ENCODE measurements around the gene SEMA3A. TPM values are rescaled to one million over a fixed set of nuclear protein-coding genes. Genes with fewer than 3 reads are reported as not detected.
"Not testable (repeated sequence)": the region's sequence is repeated elsewhere in the genome, so short reads cannot be mapped to it uniquely, and the experiment has no call there.

SEMA3A gene
- total and polyA plus RNA-seq, 11 donors = 0.30 to 6.6 (median 1.4) TPM

DNA sequence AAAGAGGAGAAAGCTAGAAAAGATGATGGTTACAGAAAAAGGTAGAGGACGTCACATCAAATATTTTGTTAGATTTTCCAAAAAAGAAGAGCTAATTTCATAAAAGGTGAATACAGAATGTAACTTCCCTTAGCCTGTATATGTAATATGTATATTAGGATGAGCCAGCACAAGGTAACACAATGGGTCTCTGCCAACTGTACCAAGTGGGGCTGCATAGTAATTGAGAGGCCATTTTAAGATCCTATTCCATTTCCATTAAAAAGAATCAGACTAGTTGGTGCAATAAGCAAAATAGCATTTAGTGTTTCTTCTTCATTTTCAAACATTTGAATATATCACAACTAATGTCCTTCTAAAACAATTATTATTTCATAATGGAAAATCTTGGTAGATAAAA lies 134.6 kb downstream of the SEMA3A start:
- WGBS, 4 donors = 95 to 97% (median 97%) methylated on average over 1 of the region's 1 CpG
- TF ChIP-seq, protein P1, sequence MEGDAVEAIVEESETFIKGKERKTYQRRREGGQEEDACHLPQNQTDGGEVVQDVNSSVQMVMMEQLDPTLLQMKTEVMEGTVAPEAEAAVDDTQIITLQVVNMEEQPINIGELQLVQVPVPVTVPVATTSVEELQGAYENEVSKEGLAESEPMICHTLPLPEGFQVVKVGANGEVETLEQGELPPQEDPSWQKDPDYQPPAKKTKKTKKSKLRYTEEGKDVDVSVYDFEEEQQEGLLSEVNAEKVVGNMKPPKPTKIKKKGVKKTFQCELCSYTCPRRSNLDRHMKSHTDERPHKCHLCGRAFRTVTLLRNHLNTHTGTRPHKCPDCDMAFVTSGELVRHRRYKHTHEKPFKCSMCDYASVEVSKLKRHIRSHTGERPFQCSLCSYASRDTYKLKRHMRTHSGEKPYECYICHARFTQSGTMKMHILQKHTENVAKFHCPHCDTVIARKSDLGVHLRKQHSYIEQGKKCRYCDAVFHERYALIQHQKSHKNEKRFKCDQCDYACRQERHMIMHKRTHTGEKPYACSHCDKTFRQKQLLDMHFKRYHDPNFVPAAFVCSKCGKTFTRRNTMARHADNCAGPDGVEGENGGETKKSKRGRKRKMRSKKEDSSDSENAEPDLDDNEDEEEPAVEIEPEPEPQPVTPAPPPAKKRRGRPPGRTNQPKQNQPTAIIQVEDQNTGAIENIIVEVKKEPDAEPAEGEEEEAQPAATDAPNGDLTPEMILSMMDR (IDR thresholded peaks at IDR 0.05) = no peak
- TF ChIP-seq POLR2A (IDR thresholded peaks at IDR 0.05) = no peak

DNA sequence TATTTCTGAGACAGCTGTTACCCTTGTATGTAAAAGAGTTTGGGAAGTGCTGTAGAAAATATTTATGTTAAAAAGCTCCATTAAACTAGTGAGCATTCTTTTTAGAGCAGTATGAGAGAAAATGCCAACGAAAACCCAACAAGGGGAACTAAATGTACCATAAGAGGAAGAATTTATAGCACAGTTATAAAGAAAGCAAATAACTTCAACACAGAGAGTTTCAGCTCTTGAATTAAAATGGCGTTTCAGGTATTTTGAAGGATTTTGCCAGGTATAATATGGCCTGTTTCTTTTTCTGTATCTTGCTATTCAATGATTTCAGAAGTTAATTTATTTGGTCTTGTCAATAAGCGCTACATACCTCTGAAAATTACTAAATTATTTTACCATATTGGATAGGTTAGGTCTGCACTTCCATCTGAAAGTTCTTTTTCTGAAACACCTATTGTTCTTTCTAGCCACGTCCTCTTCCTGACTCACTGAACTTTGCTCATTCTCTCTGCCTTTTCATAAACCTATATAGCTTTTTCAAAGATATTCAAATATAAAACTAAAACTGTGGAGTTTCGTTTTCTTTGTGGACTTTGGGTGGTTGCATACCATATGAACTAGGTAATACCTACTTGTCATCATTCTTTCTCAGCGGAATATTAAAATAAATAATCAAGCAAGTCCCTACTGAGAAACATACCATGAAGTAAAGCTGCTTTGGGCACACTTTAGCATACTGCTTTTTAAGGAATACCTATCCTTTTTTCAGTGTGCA lies 136.1 kb downstream of the SEMA3A start:
- intact Hi-C loops (cut with DNase I) = no loop called here
- no peak overlapping the region for H3K4me3 ChIP-seq
- no peaks in the 10 kb centered on the region for H3K36me3 ChIP-seq
- H3K4me1 ChIP-seq = no peaks in the 10 kb centered on the region
- 62 to 78% (median 74%) methylated on average over 6 of the region's 6 CpGs for WGBS, 4 donors
- no peak for ATAC-seq
- H3K9me3 ChIP-seq = no peaks in the 10 kb centered on the region
- no peak for DNase-seq
- H3K27ac ChIP-seq = no peak overlapping the region
- H3K27me3 ChIP-seq = no peaks in the 10 kb centered on the region
- TF ChIP-seq POLR2A (IDR thresholded peaks at IDR 0.05) = no peak
- TF ChIP-seq, protein P1 (IDR thresholded peaks at IDR 0.05) = no peak

More for the DNA sequence above, 134.6 kb downstream of the SEMA3A start:
- no peaks in the 10 kb centered on the region for H3K9me3 ChIP-seq
- ATAC-seq (no peak), DNase-seq (no peak)
- H3K4me1 ChIP-seq = no peaks in the 10 kb centered on the region
- H3K27me3 ChIP-seq = no peaks in the 10 kb centered on the region
- intact Hi-C loops (cut with DNase I) = no loop called here
- H3K36me3 ChIP-seq = no peaks in the 10 kb centered on the region
- no peak overlapping the region for H3K27ac ChIP-seq
- no peak overlapping the region for H3K4me3 ChIP-seq

DNA sequence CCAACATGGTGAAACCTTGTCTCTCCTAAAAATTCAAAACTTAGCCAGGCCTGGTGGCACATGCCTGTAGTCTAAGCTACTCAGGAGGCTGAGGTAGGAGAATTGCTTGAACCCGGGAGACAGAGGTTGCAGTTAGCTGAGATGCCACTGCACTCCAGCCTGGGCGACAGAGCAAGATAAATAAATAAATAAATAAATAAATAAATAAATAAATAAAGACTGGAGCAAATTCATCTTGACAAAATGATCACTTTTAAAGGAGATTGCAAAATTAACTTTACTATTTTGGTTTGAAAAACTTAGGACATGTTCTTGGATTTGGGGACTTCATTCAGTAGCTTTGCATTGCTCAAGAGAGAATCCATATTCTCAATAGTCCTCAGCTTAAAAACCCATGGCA lies 137.0 kb downstream of the SEMA3A start:
- H3K9me3 ChIP-seq = no peaks in the 10 kb centered on the region
- ATAC-seq = no peak
- no peaks in the 10 kb centered on the region for H3K36me3 ChIP-seq
- intact Hi-C loops (cut with DNase I) = no loop called here
- 95 to 98% (median 96%) methylated on average over 2 of the region's 2 CpGs for WGBS, 4 donors
- no peak for DNase-seq
- H3K27me3 ChIP-seq = no peaks in the 10 kb centered on the region
- H3K4me3 ChIP-seq = no peak overlapping the region
- TF ChIP-seq POLR2A (IDR thresholded peaks at IDR 0.05) = no peak
- TF ChIP-seq, protein P1 (IDR thresholded peaks at IDR 0.05) = no peak
- H3K4me1 ChIP-seq = no peaks in the 10 kb centered on the region
- H3K27ac ChIP-seq = no peak overlapping the region

DNA sequence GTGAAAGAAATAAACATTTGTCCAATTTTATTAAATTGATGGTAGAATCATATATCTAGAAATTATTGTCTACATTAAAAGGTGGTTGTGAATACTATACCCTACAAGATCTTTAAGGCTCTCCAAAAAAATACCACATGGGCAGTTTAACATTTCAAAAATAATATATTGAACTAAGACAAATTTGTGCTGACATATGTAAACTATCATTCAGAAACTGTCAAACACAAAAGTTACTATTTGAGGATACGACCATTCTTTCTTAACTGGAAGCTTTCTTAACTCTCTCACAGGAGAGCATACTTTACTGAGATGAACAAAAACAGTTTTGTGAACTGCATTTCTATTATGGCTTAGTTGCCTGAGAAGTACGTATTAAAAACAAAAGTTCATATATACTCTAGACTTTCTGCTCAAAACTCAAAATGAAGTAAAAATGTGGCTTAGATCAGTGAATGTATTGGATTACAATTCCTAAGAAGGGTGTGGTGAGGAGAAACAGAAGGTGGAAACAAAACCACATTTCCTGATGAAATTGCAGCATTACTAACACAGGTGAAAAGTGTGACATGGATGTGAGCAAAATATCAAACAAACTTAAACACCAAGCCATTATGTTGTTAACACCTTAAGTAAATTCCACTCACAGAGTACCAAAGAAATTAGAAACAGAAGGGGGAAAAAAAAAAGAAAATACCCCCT lies 138.5 kb downstream of the SEMA3A start:
- intact Hi-C loops (cut with DNase I) = no loop called here
- ATAC-seq = no peak
- 89 to 92% (median 90%) methylated on average over 2 of the region's 2 CpGs for WGBS, 4 donors
- Histone ChIP-seq H3K4me3 (no peak overlapping the region), H3K36me3 (no peaks in the 10 kb centered on the region), H3K27me3 (no peaks in the 10 kb centered on the region), H3K9me3 (no peaks in the 10 kb centered on the region), H3K4me1 (no peaks in the 10 kb centered on the region), H3K27ac (no peak overlapping the region)
- no peak for DNase-seq
- no peak for TF ChIP-seq POLR2A (IDR thresholded peaks at IDR 0.05)
- TF ChIP-seq, protein P1 (IDR thresholded peaks at IDR 0.05) = no peak

DNA sequence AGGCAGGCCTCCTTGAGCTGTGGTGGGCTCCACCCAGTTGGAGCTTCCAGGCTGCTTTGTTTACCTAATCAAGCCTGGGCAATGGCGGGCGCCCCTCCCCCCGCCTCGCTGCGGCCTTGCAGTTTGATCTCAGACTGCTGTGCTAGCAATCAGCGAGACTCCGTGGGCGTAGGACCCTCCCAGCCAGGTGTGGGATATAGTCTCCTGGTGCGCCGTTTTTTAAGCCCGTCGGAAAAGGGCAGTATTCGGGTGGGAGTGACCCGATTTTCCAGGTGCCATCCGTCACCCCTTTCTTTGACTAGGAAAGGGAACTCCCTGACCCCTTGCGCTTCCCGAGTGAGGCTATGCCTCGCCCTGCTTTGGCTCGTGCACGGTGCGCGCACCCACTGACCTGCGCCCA lies 139.4 kb downstream of the SEMA3A start:
- DNase-seq; H3K36me3 ChIP-seq; H3K9me3 ChIP-seq; intact Hi-C loops (cut with DNase I); H3K27ac ChIP-seq; H3K4me3 ChIP-seq; ATAC-seq; H3K4me1 ChIP-seq; H3K27me3 ChIP-seq: not testable (repeated sequence)
- 86 to 94% (median 89%) methylated on average over 23 of the region's 23 CpGs for WGBS, 4 donors

Measured in heart left ventricle (tissue), 16 donors.